ENCODE results near the gene BUD13. TPM values are rescaled to one million over a fixed set of nuclear protein-coding genes. Genes with fewer than 3 reads are reported as not detected.

Gene BUD13
- total RNA-seq, 1 experiment from 2014 or later: 39.4 TPM

GRCh38 chr11:116821050-116821918 is 48.5 kb upstream of the BUD13 start:
- no peak overlapping the region for H3K27ac ChIP-seq (ENCODE audit: low read depth, low read length, poor library complexity, severe bottlenecking)
- H3K36me3 ChIP-seq (ENCODE audit: insufficient read depth, low read length, poor library complexity, severe bottlenecking): no peaks in the 10 kb centered on the region
- ChIA-PET CTCF (interaction anchor here (0.8 kb wide), 1 partner anchor 14 kb away, joined by 3 read pairs; no protein-coding TSS in a partner anchor), POLR2A (ENCODE audit: low non-redundant PET) (interaction anchor here (0.6 kb wide), 2 partner anchors 30 to 197 kb away, joined by 3 read pairs; no protein-coding TSS in a partner anchor)
- no peak for DNase-seq (ENCODE audit: low spot score)
- intact Hi-C loops (cut with micrococcal nuclease; ENCODE audit: unreplicated experiment): no loop called here
- no peaks in the 10 kb centered on the region for H3K4me1 ChIP-seq (ENCODE audit: insufficient read depth, low read length, poor library complexity, severe bottlenecking)
- TF ChIP-seq CTCF (conservative IDR thresholded peaks at IDR 0.05; ENCODE audit: low read depth, low read length) (no peak), EZH2 (IDR thresholded peaks at IDR 0.05; ENCODE audit: borderline replicate concordance, low read depth, low read length, poor library complexity, severe bottlenecking) (no peak)
- H3K4me3 ChIP-seq (ENCODE audit: low read depth, low read length, poor library complexity, severe bottlenecking): no peak overlapping the region
- no peaks in the 10 kb centered on the region for H3K9me3 ChIP-seq (ENCODE audit: low read depth, low read length, poor library complexity, severe bottlenecking)
- no peaks in the 10 kb centered on the region for H3K27me3 ChIP-seq (replicated peaks; ENCODE audit: insufficient read depth, low read depth, low read length, poor library complexity)
- BruUV-seq (replicated peaks): no TSS peak

GRCh38 chr11:116819049-116819448 is 46.3 kb upstream of the BUD13 start:
- Histone ChIP-seq H3K4me1 (ENCODE audit: insufficient read depth, low read length, poor library complexity, severe bottlenecking) (no peaks in the 10 kb centered on the region), H3K36me3 (ENCODE audit: insufficient read depth, low read length, poor library complexity, severe bottlenecking) (no peaks in the 10 kb centered on the region), H3K27ac (ENCODE audit: low read depth, low read length, poor library complexity, severe bottlenecking) (no peak overlapping the region), H3K27me3 (replicated peaks; ENCODE audit: insufficient read depth, low read depth, low read length, poor library complexity) (no peaks in the 10 kb centered on the region), H3K4me3 (ENCODE audit: low read depth, low read length, poor library complexity, severe bottlenecking) (no peak overlapping the region), H3K9me3 (ENCODE audit: low read depth, low read length, poor library complexity, severe bottlenecking) (no peaks in the 10 kb centered on the region)
- no peak for DNase-seq (ENCODE audit: low spot score)
- ChIA-PET CTCF (no interaction called here), POLR2A (ENCODE audit: low non-redundant PET) (no interaction called here)
- TF ChIP-seq EZH2 (IDR thresholded peaks at IDR 0.05; ENCODE audit: borderline replicate concordance, low read depth, low read length, poor library complexity, severe bottlenecking): no peak
- no peak for TF ChIP-seq CTCF (conservative IDR thresholded peaks at IDR 0.05; ENCODE audit: low read depth, low read length)
- no TSS peak for BruUV-seq (replicated peaks)
- intact Hi-C loops (cut with micrococcal nuclease; ENCODE audit: unreplicated experiment): no loop called here

- Histone ChIP-seq H3K27me3 (replicated peaks; ENCODE audit: insufficient read depth, low read depth, low read length, poor library complexity) (no peaks in the 10 kb centered on the region), H3K9me3 (ENCODE audit: low read depth, low read length, poor library complexity, severe bottlenecking) (no peaks in the 10 kb centered on the region), H3K4me3 (ENCODE audit: low read depth, low read length, poor library complexity, severe bottlenecking) (no peak overlapping the region), H3K27ac (ENCODE audit: low read depth, low read length, poor library complexity, severe bottlenecking) (no peak overlapping the region), H3K36me3 (ENCODE audit: insufficient read depth, low read length, poor library complexity, severe bottlenecking) (no peaks in the 10 kb centered on the region), H3K4me1 (ENCODE audit: insufficient read depth, low read length, poor library complexity, severe bottlenecking) (no peaks in the 10 kb centered on the region)
- TF ChIP-seq EZH2 (IDR thresholded peaks at IDR 0.05; ENCODE audit: borderline replicate concordance, low read depth, low read length, poor library complexity, severe bottlenecking) (no peak), CTCF (conservative IDR thresholded peaks at IDR 0.05; ENCODE audit: low read depth, low read length) (no peak)
- ChIA-PET CTCF (no interaction called here), POLR2A (ENCODE audit: low non-redundant PET) (no interaction called here)
- BruUV-seq (replicated peaks): no TSS peak
- intact Hi-C loops (cut with micrococcal nuclease; ENCODE audit: unreplicated experiment): no loop called here
- DNase-seq (ENCODE audit: low spot score): no peak
These were observed 41.7 kb upstream of the BUD13 start for GRCh38 chr11:116814502-116814901.
